Measurements from ENCODE around the gene ADGRV1.

Gene ADGRV1

DNA sequence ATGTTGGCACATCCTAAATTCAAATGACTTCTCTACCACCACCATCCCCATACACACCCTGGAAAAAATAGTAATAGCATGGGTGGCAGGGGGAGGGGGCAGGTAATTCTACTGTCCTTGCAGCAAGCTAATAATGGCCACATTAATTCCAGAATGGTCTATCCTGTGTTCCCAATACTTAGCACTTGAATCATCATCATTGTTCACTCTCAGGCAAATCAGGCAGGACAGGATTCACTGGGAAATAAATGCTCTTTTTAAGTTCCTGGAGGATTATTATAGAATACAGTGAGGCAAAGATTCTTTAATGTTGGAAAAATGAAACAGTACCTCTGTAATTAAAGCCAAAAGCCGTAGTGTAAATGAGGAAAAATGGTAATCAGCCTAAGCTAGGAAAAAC lies 570.0 kb downstream of the ADGRV1 start:
- TF ChIP-seq, protein P1, sequence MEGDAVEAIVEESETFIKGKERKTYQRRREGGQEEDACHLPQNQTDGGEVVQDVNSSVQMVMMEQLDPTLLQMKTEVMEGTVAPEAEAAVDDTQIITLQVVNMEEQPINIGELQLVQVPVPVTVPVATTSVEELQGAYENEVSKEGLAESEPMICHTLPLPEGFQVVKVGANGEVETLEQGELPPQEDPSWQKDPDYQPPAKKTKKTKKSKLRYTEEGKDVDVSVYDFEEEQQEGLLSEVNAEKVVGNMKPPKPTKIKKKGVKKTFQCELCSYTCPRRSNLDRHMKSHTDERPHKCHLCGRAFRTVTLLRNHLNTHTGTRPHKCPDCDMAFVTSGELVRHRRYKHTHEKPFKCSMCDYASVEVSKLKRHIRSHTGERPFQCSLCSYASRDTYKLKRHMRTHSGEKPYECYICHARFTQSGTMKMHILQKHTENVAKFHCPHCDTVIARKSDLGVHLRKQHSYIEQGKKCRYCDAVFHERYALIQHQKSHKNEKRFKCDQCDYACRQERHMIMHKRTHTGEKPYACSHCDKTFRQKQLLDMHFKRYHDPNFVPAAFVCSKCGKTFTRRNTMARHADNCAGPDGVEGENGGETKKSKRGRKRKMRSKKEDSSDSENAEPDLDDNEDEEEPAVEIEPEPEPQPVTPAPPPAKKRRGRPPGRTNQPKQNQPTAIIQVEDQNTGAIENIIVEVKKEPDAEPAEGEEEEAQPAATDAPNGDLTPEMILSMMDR (IDR thresholded peaks at IDR 0.05; ENCODE audit: extremely low read depth, insufficient read depth, missing control alignments): no peak
- in situ Hi-C loops (cut with MboI; ENCODE audit: low pct_unique_long_range_greater_than_20kb, low sequenced_read_pairs, unreplicated experiment): no loop called here
- no peak for DNase-seq (ENCODE audit: low spot score)

- DNase-seq (ENCODE audit: low spot score): no peak
- TF ChIP-seq, protein P1 (IDR thresholded peaks at IDR 0.05; ENCODE audit: extremely low read depth, insufficient read depth, missing control alignments): no peak
- in situ Hi-C loops (cut with MboI; ENCODE audit: low pct_unique_long_range_greater_than_20kb, low sequenced_read_pairs, unreplicated experiment): no loop called here
Observed at GRCh38 chr5:91129748-91130147, 571.2 kb downstream of the ADGRV1 start.

DNA sequence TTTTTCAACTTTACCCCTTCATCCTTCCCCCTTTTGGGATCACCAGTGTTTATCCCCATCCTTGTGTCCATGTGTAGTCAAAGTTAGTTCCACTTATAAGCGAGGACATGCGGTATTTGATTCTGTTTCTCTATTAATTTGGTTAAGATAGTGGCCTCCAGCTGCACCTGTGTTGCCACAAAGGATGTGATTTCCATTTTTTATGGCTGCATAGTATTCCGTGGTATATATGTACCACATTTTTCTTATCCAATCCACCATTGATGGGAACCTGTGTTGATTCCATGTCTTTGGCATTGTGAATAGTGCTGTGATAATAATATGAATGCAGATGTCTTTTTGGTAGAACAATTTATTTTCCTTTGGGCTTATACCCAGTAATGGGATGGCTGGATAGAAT lies 572.2 kb downstream of the ADGRV1 start:
- TF ChIP-seq, protein P1 (IDR thresholded peaks at IDR 0.05; ENCODE audit: extremely low read depth, insufficient read depth, missing control alignments): no peak
- in situ Hi-C loops (cut with MboI; ENCODE audit: low pct_unique_long_range_greater_than_20kb, low sequenced_read_pairs, unreplicated experiment): no loop called here
- no peak for DNase-seq (ENCODE audit: low spot score)

- in situ Hi-C loops (cut with MboI; ENCODE audit: low pct_unique_long_range_greater_than_20kb, low sequenced_read_pairs, unreplicated experiment): no loop called here
- TF ChIP-seq, protein P1 (IDR thresholded peaks at IDR 0.05; ENCODE audit: extremely low read depth, insufficient read depth, missing control alignments): no peak
- no peak for DNase-seq (ENCODE audit: low spot score)
Observed at GRCh38 chr5:91132550-91132949, 574.0 kb downstream of the ADGRV1 start.

DNA sequence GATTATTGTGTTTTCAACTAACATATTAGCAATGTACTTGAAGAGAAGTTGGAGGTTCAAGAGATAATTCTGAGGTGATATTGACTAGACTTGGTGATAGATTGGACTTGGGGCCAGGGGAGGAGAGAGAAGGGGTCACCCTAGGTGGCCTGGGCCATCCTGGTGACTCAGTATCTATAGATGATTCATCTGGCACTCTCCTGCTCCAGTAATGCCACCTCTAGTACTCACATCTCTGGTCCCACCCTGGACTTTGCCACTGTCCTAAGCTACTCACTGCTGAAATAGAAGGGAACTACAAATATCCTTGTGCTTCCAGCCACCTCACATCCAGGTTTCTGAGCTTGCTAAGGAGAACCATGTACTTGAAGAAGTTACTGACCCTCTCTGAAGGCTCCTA lies 574.6 kb downstream of the ADGRV1 start:
- no peak for DNase-seq (ENCODE audit: low spot score)
- TF ChIP-seq, protein P1 (IDR thresholded peaks at IDR 0.05; ENCODE audit: extremely low read depth, insufficient read depth, missing control alignments): no peak
- in situ Hi-C loops (cut with MboI; ENCODE audit: low pct_unique_long_range_greater_than_20kb, low sequenced_read_pairs, unreplicated experiment): no loop called here

DNA sequence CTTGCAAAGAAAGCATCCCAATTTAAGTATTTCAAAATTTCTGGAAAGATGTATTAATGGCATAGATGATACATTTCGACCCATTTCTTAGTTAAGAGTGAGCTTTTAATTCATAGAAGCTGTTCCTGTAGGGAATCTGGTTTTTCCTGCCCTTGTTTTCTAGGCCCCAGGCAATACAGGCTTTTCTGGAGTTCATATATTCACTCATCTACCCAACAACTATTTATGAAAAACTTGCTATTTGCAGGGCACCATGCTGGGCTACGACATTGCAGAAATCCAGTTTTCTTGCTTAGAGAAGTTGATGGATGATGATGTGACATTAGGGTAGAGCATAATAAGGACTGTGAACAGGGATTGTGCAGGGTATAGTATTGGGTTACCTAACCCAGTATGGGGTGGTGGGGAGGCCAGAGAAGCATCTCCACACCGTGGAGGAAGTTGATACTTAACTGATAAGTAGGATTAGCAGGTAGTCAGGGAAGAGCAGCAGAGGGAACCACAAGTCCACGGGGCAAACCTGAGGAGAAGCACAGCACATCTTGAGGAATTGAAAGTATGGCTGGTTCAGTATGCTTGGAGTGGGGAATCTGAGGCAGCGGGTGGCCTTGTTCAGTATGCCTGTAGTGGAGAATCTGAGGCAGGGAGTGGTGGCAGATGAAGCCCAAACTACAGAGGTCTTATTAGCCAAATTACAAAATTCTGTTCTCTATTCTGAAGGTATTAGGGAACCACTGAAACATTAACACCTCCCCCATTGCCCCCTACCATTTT lies 577.1 kb downstream of the ADGRV1 start:
- no peak for DNase-seq (ENCODE audit: low spot score)
- TF ChIP-seq, protein P1 (IDR thresholded peaks at IDR 0.05; ENCODE audit: extremely low read depth, insufficient read depth, missing control alignments): no peak
- in situ Hi-C loops (cut with MboI; ENCODE audit: low pct_unique_long_range_greater_than_20kb, low sequenced_read_pairs, unreplicated experiment): no loop called here
